ENCODE measurements around the gene TCHH. TPM values are rescaled to one million over a fixed set of nuclear protein-coding genes. Genes with fewer than 3 reads are reported as not detected.
A peak's percentile ranks its signal among the peaks of the same experiment; 100 is the strongest.

The TCHH gene
- total RNA-seq, 1 donor from 2014 or later = 0.49 TPM

- no peak for DNase-seq
- Mint-ChIP-seq H3K9me3 (ENCODE audit: unreplicated experiment) (no peaks in the 10 kb centered on the region), H3K4me3 (ENCODE audit: unreplicated experiment) (no peak overlapping the region), H3K27ac (ENCODE audit: unreplicated experiment) (no peak overlapping the region), H3K27me3 (ENCODE audit: unreplicated experiment) (no peaks in the 10 kb centered on the region), H3K4me1 (ENCODE audit: low read depth, unreplicated experiment) (no peaks in the 10 kb centered on the region), H3K36me3 (ENCODE audit: unreplicated experiment) (peaks cover 5% of the 10 kb centered on the region)
- no peak for TF ChIP-seq CTCF (IDR thresholded peaks at IDR 0.05; ENCODE audit: partially characterized antibody, unreplicated experiment)
Observed at GRCh38 chr1:152125834-152126443, 10.7 kb upstream of the TCHH start.

- H3K4me3 Mint-ChIP-seq (ENCODE audit: unreplicated experiment) = no peak overlapping the region
- no peak overlapping the region for H3K27ac Mint-ChIP-seq (ENCODE audit: unreplicated experiment)
- no peaks in the 10 kb centered on the region for H3K4me1 Mint-ChIP-seq (ENCODE audit: low read depth, unreplicated experiment)
- no peak for TF ChIP-seq CTCF (IDR thresholded peaks at IDR 0.05; ENCODE audit: partially characterized antibody, unreplicated experiment)
- no peaks in the 10 kb centered on the region for H3K36me3 Mint-ChIP-seq (ENCODE audit: unreplicated experiment)
- H3K27me3 Mint-ChIP-seq (ENCODE audit: unreplicated experiment) = peaks cover 2% of the 10 kb centered on the region
- DNase-seq = no peak
- H3K9me3 Mint-ChIP-seq (ENCODE audit: unreplicated experiment) = no peaks in the 10 kb centered on the region
Observed at GRCh38 chr1:152118915-152119314, 3.7 kb upstream of the TCHH start.

GRCh38 chr1:152112885-152113432 lies 2.3 kb downstream of the TCHH start:
- Mint-ChIP-seq H3K9me3 (ENCODE audit: unreplicated experiment) (no peaks in the 10 kb centered on the region), H3K4me3 (ENCODE audit: unreplicated experiment) (no peak overlapping the region), H3K4me1 (ENCODE audit: low read depth, unreplicated experiment) (peaks cover 4% of the 10 kb centered on the region), H3K36me3 (ENCODE audit: unreplicated experiment) (no peaks in the 10 kb centered on the region), H3K27me3 (ENCODE audit: unreplicated experiment) (peaks cover 2% of the 10 kb centered on the region), H3K27ac (ENCODE audit: unreplicated experiment) (no peak overlapping the region)
- no peak for DNase-seq
- no peak for TF ChIP-seq CTCF (IDR thresholded peaks at IDR 0.05; ENCODE audit: partially characterized antibody, unreplicated experiment)

GRCh38 chr1:152112101-152112884 lies 3.0 kb downstream of the TCHH start:
- DNase-seq = peak; percentile 50
- TF ChIP-seq CTCF (IDR thresholded peaks at IDR 0.05; ENCODE audit: partially characterized antibody, unreplicated experiment) = no peak
- Mint-ChIP-seq H3K36me3 (ENCODE audit: unreplicated experiment) (no peaks in the 10 kb centered on the region), H3K27me3 (ENCODE audit: unreplicated experiment) (peaks cover 2% of the 10 kb centered on the region), H3K9me3 (ENCODE audit: unreplicated experiment) (peaks cover 2% of the 10 kb centered on the region), H3K27ac (ENCODE audit: unreplicated experiment) (no peak overlapping the region), H3K4me1 (ENCODE audit: low read depth, unreplicated experiment) (peaks cover 4% of the 10 kb centered on the region), H3K4me3 (ENCODE audit: unreplicated experiment) (no peak overlapping the region)

GRCh38 chr1:152111515-152111968 lies 3.7 kb downstream of the TCHH start:
- H3K4me1 Mint-ChIP-seq (ENCODE audit: low read depth, unreplicated experiment) = peaks cover 4% of the 10 kb centered on the region
- no peak overlapping the region for H3K27ac Mint-ChIP-seq (ENCODE audit: unreplicated experiment)
- H3K36me3 Mint-ChIP-seq (ENCODE audit: unreplicated experiment) = no peaks in the 10 kb centered on the region
- peaks cover 2% of the 10 kb centered on the region for H3K27me3 Mint-ChIP-seq (ENCODE audit: unreplicated experiment)
- peak; percentile 75 for DNase-seq
- peaks cover 6% of the 10 kb centered on the region for H3K9me3 Mint-ChIP-seq (ENCODE audit: unreplicated experiment)
- H3K4me3 Mint-ChIP-seq (ENCODE audit: unreplicated experiment) = no peak overlapping the region
- no peak for TF ChIP-seq CTCF (IDR thresholded peaks at IDR 0.05; ENCODE audit: partially characterized antibody, unreplicated experiment)

Measured in glutamatergic neuron (in vitro differentiated cells).